ENCODE measurements around the gene SGSM1. TPM values are rescaled to one million over a fixed set of nuclear protein-coding genes. Genes with fewer than 3 reads are reported as not detected.

The SGSM1 gene
- total and polyA plus RNA-seq, 2 experiments from 2014 or later, result 0.39 TPM; not detected in 1

DNA sequence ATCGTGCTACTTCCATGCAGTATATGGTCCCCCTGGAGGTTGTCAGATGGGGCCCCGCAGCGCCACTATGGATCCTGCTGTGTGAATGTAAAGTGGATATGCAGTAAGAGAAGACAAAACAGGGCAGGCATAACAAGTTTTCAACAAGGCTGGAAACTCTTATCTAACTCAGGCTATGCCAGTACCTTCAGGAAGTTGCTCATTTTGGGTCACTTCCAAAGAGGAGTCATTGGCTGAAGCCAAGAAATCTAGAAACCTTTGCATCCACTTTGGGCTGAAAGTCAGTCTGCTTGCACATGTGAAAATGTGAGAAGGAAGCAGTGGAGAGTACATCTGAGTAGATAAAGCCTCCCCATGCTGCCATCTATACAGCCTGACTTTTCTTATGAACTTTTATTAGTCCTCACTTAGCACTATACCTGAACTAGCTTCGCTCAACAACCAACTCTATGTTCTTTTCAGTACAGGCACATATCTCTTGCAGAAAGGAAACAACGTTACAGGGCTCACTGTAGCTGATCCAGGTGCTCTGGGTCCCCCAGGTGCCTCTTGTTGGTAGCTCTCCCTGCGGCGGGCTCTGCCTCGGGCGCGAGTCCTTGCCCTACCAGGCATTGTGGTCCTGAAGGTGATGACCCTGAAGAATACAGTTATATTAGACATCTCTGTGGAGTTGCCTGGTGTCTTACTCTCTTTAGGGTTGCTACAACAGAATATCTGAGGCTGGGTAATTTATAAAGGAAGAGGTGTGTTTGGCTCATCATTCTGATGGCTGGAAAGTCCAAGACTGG lies 43.9 kb upstream of the SGSM1 start:
- TF ChIP-seq, protein P1, sequence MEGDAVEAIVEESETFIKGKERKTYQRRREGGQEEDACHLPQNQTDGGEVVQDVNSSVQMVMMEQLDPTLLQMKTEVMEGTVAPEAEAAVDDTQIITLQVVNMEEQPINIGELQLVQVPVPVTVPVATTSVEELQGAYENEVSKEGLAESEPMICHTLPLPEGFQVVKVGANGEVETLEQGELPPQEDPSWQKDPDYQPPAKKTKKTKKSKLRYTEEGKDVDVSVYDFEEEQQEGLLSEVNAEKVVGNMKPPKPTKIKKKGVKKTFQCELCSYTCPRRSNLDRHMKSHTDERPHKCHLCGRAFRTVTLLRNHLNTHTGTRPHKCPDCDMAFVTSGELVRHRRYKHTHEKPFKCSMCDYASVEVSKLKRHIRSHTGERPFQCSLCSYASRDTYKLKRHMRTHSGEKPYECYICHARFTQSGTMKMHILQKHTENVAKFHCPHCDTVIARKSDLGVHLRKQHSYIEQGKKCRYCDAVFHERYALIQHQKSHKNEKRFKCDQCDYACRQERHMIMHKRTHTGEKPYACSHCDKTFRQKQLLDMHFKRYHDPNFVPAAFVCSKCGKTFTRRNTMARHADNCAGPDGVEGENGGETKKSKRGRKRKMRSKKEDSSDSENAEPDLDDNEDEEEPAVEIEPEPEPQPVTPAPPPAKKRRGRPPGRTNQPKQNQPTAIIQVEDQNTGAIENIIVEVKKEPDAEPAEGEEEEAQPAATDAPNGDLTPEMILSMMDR (IDR thresholded peaks at IDR 0.05; ENCODE audit: low read depth, low read length), result no peak
- Histone ChIP-seq H3K27me3 (no peaks in the 10 kb centered on the region), H3K9me3 (ENCODE audit: low read depth) (no peaks in the 10 kb centered on the region), H3K27ac (no peak overlapping the region), H3K4me3 (no peak overlapping the region), H3K4me1 (ENCODE audit: low read depth) (no peaks in the 10 kb centered on the region), H3K36me3 (no peaks in the 10 kb centered on the region)
- peak in 1 of 2 donors; percentile 81 for DNase-seq (ENCODE audit: low read depth in 1 of 2, low spot score in 1 of 2)

DNA sequence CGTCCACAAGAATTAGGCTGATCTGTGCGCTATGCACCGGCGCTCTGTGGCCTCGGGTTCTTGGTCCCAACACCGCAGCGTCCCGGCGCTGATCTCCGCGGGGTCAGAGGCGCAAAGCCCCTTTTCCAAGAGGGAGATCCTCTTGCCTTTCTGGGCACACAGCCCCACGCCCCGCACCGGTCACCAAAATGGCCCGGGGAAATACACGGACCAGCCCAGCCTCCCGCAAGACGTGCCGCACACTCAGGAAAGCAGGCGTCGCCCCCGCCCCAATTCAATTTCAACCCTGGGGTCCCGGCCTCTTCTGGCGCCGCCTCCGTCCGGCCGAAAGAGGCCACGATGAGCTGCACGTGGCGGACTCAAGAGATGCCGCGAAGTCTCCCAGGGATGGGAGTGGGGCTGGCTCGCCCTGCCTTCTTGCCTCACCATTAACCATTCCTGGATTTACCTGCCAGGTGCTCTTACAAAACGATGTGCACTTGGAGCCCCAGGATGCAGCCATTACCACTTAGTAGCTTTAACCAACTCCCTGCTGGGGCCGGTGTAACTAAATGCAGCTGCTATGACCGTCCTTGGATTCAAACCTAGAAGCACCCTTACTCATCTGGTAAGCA lies 42.0 kb upstream of the SGSM1 start:
- Histone ChIP-seq H3K27me3 (no peaks in the 10 kb centered on the region), H3K27ac (no peak overlapping the region), H3K9me3 (ENCODE audit: low read depth) (no peaks in the 10 kb centered on the region), H3K4me3 (no peak overlapping the region), H3K4me1 (ENCODE audit: low read depth) (no peaks in the 10 kb centered on the region), H3K36me3 (no peaks in the 10 kb centered on the region)
- TF ChIP-seq, protein P1 (IDR thresholded peaks at IDR 0.05; ENCODE audit: low read depth, low read length), result no peak
- no peak for DNase-seq (ENCODE audit: low read depth in 1 of 2, low spot score in 1 of 2)

GRCh38 chr22:24765166-24765565 lies 40.8 kb upstream of the SGSM1 start:
- H3K4me1 ChIP-seq (ENCODE audit: low read depth), result no peaks in the 10 kb centered on the region
- no peaks in the 10 kb centered on the region for H3K27me3 ChIP-seq
- TF ChIP-seq, protein P1 (IDR thresholded peaks at IDR 0.05; ENCODE audit: low read depth, low read length), result no peak
- DNase-seq (ENCODE audit: low read depth in 1 of 2, low spot score in 1 of 2), result no peak
- H3K36me3 ChIP-seq, result no peaks in the 10 kb centered on the region
- no peak overlapping the region for H3K4me3 ChIP-seq
- no peak overlapping the region for H3K27ac ChIP-seq
- H3K9me3 ChIP-seq (ENCODE audit: low read depth), result no peaks in the 10 kb centered on the region

- peak; percentile 75 to 85 for DNase-seq (ENCODE audit: low read depth in 1 of 2, low spot score in 1 of 2)
- Histone ChIP-seq H3K36me3 (no peaks in the 10 kb centered on the region), H3K9me3 (ENCODE audit: low read depth) (no peaks in the 10 kb centered on the region), H3K4me3 (no peak overlapping the region), H3K4me1 (ENCODE audit: low read depth) (no peaks in the 10 kb centered on the region), H3K27me3 (no peaks in the 10 kb centered on the region), H3K27ac (no peak overlapping the region)
- TF ChIP-seq, protein P1 (IDR thresholded peaks at IDR 0.05; ENCODE audit: low read depth, low read length), result peak; percentile 82
These were observed 37.3 kb upstream of the SGSM1 start for GRCh38 chr22:24768537-24769374.

DNA sequence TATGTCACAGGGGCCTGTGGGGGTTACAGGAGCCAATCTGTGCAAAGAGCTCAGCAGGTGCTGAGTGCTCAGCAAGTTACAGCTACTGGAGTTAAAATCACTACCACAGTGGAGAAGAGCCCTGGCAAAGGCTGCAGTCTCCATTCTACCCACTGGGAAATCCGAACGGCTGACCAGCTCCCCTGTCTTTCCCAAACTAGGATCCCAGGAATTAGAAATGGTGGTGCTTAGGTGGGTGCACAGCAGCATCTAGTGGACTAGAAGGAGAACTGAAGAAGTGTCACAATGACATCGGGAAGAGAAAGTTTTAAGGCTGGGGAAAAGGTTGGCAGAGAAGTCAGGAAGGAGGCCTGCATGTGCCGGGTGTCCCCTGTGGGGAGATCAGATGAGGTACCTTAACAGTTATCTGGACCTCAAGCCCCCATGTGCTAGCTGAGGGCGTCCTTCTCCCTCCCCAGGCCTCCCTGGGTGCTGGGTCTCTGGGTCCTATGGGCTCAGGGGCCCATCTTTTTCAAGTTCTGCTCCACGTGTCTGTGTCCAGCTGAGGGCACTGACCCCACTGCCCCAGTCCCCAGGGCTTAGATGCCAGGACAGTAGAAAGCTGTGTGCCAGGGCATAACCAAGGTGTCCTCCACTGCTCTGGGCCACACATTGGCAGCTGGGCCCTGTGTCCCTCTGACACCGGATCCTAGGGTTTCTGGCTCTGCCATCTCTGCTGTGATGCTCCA lies 33.4 kb upstream of the SGSM1 start:
- TF ChIP-seq, protein P1 (IDR thresholded peaks at IDR 0.05; ENCODE audit: low read depth, low read length), result peak; percentile 89

More for the DNA sequence above, 33.4 kb upstream of the SGSM1 start:
- Histone ChIP-seq H3K9me3 (ENCODE audit: low read depth) (no peaks in the 10 kb centered on the region), H3K27me3 (no peaks in the 10 kb centered on the region), H3K36me3 (no peaks in the 10 kb centered on the region), H3K27ac (no peak overlapping the region), H3K4me1 (ENCODE audit: low read depth) (no peaks in the 10 kb centered on the region), H3K4me3 (no peak overlapping the region)
- peak; percentile 53 to 83 for DNase-seq (ENCODE audit: low read depth in 1 of 2, low spot score in 1 of 2)

Measured in cardiac muscle cell (in vitro differentiated cells and primary cell).